ENCODE results near the gene MTHFD1L.

DNA sequence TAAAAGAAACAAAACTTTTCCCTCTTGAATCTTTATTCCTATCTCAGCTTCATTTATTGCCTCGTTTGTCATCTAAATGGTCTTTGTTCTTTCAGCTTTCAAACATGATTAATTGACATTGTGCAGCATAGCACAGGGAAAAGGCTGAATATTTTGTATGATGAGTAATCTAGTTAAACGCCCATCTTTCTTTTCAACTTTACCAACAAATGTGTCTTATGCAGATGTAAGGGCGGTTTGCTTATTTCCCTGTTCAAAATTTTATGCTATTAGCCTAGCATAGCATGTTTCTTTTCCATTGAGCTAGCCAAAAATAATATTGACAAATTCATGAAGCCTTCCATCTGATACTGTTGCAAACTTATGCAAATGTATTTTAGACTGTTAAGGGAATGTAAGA is 197.8 kb downstream of the MTHFD1L start:
- TF ChIP-seq ZNF274 (IDR thresholded peaks at IDR 0.05; ENCODE audit: low read depth, low read length), result no peak
- no peak for TF ChIP-seq YY1 (IDR thresholded peaks at IDR 0.05; ENCODE audit: insufficient read depth, insufficient read length)

Data from NT2/D1 (cell line).